ENCODE measurements around the gene LTA. TPM values are rescaled to one million over a fixed set of nuclear protein-coding genes. Genes with fewer than 3 reads are reported as not detected.

LTA gene
- polyA plus RNA-seq, 1 donor from 2014 or later, result not detected

DNA sequence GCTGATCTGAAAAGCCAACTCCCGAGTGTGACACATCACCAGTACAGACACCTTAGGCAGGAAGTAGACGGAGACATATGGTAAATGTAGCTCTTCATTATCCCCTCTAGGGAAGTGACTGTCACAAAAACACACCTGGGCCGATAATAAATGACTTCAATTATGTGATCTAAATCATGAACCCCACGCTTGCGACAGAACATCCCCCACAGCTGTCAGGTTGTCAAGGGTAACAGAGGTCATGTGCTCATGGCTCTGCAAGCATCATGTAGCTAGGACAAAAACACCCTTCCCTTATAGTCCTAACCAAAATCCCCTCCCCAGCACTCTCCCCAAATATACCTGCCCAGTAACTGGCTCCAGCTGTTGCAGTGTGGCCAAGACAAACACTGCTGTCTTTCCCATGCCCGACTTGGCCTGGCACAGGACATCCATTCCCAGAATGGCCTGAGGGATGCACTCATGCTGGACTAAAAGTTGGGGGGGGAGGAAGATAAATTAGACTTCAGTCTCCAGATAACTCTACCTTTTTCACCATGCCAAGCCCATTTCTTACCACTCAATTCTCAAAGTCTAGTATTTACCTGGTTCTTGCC, 33.2 kb upstream of the LTA start:
- H3K9me3 ChIP-seq (ENCODE audit: low read length), result no peaks in the 10 kb centered on the region
- H3F3A ChIP-seq (ENCODE audit: insufficient read depth, low read length, poor library complexity, severe bottlenecking), result no peaks in the 10 kb centered on the region
- peak overlapping the region; percentile 86 for H3K4me3 ChIP-seq (ENCODE audit: low read length)
- no peaks in the 10 kb centered on the region for H3K36me3 ChIP-seq (ENCODE audit: insufficient read depth, low read length)
- peaks cover 46% of the 10 kb centered on the region for H4K20me1 ChIP-seq (ENCODE audit: insufficient read depth)
- no peak overlapping the region for H3K27ac ChIP-seq (ENCODE audit: low read length)
- H3K27me3 ChIP-seq (ENCODE audit: insufficient read depth, low read depth, low read length), result no peaks in the 10 kb centered on the region
- no peaks in the 10 kb centered on the region for H3K9me2 ChIP-seq (ENCODE audit: insufficient read depth, low read length)
- no peak for TF ChIP-seq POLR2AphosphoS5 (IDR thresholded peaks at IDR 0.05)
- TF ChIP-seq, protein P1, sequence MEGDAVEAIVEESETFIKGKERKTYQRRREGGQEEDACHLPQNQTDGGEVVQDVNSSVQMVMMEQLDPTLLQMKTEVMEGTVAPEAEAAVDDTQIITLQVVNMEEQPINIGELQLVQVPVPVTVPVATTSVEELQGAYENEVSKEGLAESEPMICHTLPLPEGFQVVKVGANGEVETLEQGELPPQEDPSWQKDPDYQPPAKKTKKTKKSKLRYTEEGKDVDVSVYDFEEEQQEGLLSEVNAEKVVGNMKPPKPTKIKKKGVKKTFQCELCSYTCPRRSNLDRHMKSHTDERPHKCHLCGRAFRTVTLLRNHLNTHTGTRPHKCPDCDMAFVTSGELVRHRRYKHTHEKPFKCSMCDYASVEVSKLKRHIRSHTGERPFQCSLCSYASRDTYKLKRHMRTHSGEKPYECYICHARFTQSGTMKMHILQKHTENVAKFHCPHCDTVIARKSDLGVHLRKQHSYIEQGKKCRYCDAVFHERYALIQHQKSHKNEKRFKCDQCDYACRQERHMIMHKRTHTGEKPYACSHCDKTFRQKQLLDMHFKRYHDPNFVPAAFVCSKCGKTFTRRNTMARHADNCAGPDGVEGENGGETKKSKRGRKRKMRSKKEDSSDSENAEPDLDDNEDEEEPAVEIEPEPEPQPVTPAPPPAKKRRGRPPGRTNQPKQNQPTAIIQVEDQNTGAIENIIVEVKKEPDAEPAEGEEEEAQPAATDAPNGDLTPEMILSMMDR (IDR thresholded peaks at IDR 0.05; ENCODE audit: poor library complexity, severe bottlenecking), result no peak
- no peak for TF ChIP-seq TAF1 (IDR thresholded peaks at IDR 0.05; ENCODE audit: low read depth)
- no peak for TF ChIP-seq SMC3 (conservative IDR thresholded peaks at IDR 0.05; ENCODE audit: poor library complexity)
- no peak for TF ChIP-seq RAD21 (conservative IDR thresholded peaks at IDR 0.05)
- no peak for TF ChIP-seq MXI1 (conservative IDR thresholded peaks at IDR 0.05; ENCODE audit: poor library complexity, severe bottlenecking)
- TF ChIP-seq EP300 (conservative IDR thresholded peaks at IDR 0.05; ENCODE audit: poor library complexity, severe bottlenecking), result no peak
- TF ChIP-seq, protein P2, sequence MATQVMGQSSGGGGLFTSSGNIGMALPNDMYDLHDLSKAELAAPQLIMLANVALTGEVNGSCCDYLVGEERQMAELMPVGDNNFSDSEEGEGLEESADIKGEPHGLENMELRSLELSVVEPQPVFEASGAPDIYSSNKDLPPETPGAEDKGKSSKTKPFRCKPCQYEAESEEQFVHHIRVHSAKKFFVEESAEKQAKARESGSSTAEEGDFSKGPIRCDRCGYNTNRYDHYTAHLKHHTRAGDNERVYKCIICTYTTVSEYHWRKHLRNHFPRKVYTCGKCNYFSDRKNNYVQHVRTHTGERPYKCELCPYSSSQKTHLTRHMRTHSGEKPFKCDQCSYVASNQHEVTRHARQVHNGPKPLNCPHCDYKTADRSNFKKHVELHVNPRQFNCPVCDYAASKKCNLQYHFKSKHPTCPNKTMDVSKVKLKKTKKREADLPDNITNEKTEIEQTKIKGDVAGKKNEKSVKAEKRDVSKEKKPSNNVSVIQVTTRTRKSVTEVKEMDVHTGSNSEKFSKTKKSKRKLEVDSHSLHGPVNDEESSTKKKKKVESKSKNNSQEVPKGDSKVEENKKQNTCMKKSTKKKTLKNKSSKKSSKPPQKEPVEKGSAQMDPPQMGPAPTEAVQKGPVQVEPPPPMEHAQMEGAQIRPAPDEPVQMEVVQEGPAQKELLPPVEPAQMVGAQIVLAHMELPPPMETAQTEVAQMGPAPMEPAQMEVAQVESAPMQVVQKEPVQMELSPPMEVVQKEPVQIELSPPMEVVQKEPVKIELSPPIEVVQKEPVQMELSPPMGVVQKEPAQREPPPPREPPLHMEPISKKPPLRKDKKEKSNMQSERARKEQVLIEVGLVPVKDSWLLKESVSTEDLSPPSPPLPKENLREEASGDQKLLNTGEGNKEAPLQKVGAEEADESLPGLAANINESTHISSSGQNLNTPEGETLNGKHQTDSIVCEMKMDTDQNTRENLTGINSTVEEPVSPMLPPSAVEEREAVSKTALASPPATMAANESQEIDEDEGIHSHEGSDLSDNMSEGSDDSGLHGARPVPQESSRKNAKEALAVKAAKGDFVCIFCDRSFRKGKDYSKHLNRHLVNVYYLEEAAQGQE (IDR thresholded peaks at IDR 0.05; ENCODE audit: borderline replicate concordance), result no peak
- no peak for TF ChIP-seq EZH2 (IDR thresholded peaks at IDR 0.05; ENCODE audit: borderline replicate concordance, insufficient read depth, low read length, poor library complexity, severe bottlenecking)
- peak overlapping the region; percentile 98 for H3K9ac ChIP-seq (ENCODE audit: low read length)
- H3K79me2 ChIP-seq (replicated peaks; ENCODE audit: insufficient read depth, low read length), result peaks cover 70% of the 10 kb centered on the region
- peak overlapping the region; percentile 100 for H3K4me2 ChIP-seq (ENCODE audit: low read length)
- H2AFZ ChIP-seq (ENCODE audit: low read depth, low read length), result no peak overlapping the region

DNA sequence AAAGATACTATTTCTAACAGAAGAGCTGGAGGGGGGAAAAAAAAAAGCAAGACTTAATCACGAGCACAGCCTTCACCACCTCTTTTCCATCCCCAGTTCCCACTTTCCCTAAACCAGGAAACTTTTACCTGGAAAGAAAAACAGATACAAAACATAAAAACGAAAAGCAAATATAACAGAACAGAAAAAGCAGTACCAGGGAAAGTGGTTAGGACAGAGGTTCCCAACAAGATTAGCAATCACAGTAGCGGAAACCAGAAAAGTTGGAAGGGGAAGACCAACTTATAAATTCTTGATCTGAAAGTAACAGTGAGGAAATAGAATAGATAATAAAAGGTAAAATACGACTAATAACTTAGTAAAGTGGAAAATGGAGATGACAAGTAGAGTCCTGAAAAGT, 31.4 kb upstream of the LTA start:
- H3F3A ChIP-seq (ENCODE audit: insufficient read depth, low read length, poor library complexity, severe bottlenecking), result no peaks in the 10 kb centered on the region
- peak overlapping the region; percentile 86 for H3K4me3 ChIP-seq (ENCODE audit: low read length)
- H3K36me3 ChIP-seq (ENCODE audit: insufficient read depth, low read length), result no peaks in the 10 kb centered on the region
- peak overlapping the region; percentile 100 for H3K4me2 ChIP-seq (ENCODE audit: low read length)
- peak overlapping the region; percentile 96 for H3K27ac ChIP-seq (ENCODE audit: low read length)
- H3K79me2 ChIP-seq (replicated peaks; ENCODE audit: insufficient read depth, low read length), result peaks cover 82% of the 10 kb centered on the region
- no peak overlapping the region for H2AFZ ChIP-seq (ENCODE audit: low read depth, low read length)
- H3K9ac ChIP-seq (ENCODE audit: low read length), result peak overlapping the region; percentile 98
- no peaks in the 10 kb centered on the region for H3K9me2 ChIP-seq (ENCODE audit: insufficient read depth, low read length)
- H4K20me1 ChIP-seq (ENCODE audit: insufficient read depth), result peaks cover 37% of the 10 kb centered on the region
- H3K27me3 ChIP-seq (ENCODE audit: insufficient read depth, low read depth, low read length), result no peaks in the 10 kb centered on the region
- TF ChIP-seq MXI1 (conservative IDR thresholded peaks at IDR 0.05; ENCODE audit: poor library complexity, severe bottlenecking) (no peak), TAF1 (IDR thresholded peaks at IDR 0.05; ENCODE audit: low read depth) (no peak), SMC3 (conservative IDR thresholded peaks at IDR 0.05; ENCODE audit: poor library complexity) (no peak), EZH2 (IDR thresholded peaks at IDR 0.05; ENCODE audit: borderline replicate concordance, insufficient read depth, low read length, poor library complexity, severe bottlenecking) (no peak), EP300 (conservative IDR thresholded peaks at IDR 0.05; ENCODE audit: poor library complexity, severe bottlenecking) (no peak), POLR2AphosphoS5 (IDR thresholded peaks at IDR 0.05) (no peak), RAD21 (conservative IDR thresholded peaks at IDR 0.05) (no peak)
- TF ChIP-seq, protein P2 (IDR thresholded peaks at IDR 0.05; ENCODE audit: borderline replicate concordance), result no peak
- TF ChIP-seq, protein P1 (IDR thresholded peaks at IDR 0.05; ENCODE audit: poor library complexity, severe bottlenecking), result no peak
- no peaks in the 10 kb centered on the region for H3K9me3 ChIP-seq (ENCODE audit: low read length)

Data from neural cell (in vitro differentiated cells).